Stimulated activated CD8-positive, alpha-beta memory T cell treated with anti-CD3 and anti-CD28 coated beads, Interleukin-7, amount 100 ng/mL, for 4 hours (primary cell): ENCODE data around the gene TAOK1.

ENCODE experiments used
- DNase-seq, 2 donors: peaks; one replicate each; pipeline ENCODE4 v3.0.0-alpha.2; 2020; ENCODE audit warnings: low read depth in 2 of 2

TAOK1 gene

GRCh38 chr17:29378500-29378899 is 11.7 kb upstream of the TAOK1 start:
- no peak for DNase-seq

DNA sequence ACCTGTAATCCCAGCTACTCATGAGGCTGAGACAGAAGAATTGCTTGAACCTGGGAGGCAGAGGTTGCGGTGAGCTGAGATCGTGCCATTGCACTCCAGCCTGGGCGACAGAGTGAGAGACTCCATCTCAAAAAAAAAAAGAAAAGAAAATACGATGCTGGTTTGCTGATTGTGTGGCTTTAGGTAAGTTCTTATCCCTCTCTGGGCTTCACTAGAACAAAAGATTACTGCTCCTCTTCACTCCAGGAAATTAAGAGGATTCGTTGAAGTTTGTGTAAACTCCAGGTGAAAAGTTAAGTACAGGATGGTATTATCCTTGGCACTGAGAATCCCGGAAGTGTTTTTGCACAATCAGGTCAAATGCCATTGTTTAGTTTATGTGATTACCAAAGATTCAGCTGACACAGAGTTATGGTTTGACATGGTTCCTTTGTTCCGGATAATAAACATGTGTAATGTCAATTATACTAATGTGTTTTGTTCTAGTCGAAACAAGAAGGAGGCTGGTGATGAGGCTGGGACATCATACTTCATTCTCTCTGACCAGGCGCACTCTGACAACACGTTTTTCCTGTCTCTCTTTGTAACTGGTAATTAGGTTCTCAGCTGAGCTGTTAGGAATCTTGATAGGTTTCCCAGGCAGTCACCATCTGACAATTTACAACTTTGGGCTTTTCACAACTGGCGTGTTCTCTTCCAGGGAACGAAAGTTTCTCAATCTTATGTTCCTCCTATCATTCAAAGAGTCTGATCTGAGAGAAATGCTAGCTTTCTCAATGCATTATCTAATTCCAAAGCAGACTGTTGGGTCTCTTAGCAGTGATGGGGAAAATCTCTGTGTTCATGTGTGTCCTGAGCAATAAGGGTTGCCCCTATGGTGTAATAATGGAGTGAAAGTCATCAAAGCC is 10.8 kb upstream of the TAOK1 start:
- no peak for DNase-seq

DNA sequence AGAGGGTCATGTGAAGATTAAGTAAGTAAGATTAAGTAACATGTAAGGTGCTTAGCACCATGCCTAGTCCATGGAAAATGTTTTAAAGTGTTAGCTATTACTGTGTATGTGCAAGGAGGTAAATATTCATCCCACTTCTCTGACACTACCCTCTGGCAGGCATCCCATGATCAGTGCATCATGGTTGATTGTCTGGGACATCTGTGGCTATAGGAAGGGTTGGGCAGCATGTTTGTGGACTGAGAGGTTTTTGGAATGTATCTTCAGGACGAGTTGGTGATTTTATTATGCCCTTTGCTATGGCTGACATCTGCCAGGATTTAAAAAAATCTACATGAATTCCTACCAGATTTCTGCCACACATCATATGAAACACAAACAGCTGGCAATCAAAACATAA is 6.5 kb upstream of the TAOK1 start:
- no peak for DNase-seq

GRCh38 chr17:29384901-29385300 is 5.3 kb upstream of the TAOK1 start:
- DNase-seq = no peak

- no peak for DNase-seq
These were observed 3.4 kb upstream of the TAOK1 start for GRCh38 chr17:29386760-29387159.

- DNase-seq = no peak
These were observed 1.2 kb upstream of the TAOK1 start for GRCh38 chr17:29388937-29389336.

DNA sequence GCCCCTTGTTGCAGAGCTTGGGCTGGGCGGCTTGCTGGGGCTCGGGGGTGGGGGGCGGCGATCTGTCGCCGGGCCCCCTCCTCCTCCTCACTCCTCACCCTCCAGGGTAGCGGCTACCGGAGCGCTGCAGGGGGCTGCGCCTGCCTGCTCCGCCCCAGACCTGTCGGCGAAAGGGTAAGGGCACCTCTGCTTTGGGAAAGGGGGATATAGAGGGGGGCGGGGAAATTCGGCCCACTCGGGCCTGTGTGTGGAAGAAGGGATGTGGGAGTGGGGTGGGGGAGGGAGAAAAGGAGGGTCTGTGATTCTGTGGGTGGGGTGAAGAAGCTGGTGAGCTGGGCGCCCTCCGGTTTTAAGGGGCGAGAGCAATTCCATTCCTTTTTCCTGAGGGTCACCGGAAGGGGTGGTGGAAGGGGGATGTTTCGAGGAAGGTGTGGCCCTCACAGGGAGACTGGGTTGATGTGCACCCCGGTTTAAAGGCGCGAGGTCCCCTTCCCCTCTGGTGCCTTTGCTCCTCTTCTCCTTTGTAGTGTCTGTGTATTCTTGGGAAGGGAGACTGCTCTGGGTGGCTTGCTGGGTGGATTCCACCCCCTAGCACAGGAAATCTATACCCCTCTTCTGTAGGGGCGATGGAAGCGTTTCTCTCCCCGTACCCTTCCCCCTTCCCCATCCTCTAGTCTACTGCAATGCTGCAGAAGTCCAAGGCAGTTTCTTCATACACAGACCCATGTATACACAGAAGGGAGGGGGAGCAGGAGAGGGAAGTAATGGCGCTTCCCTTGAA is 878 bp downstream of the TAOK1 start:
- DNase-seq = no peak

DNA sequence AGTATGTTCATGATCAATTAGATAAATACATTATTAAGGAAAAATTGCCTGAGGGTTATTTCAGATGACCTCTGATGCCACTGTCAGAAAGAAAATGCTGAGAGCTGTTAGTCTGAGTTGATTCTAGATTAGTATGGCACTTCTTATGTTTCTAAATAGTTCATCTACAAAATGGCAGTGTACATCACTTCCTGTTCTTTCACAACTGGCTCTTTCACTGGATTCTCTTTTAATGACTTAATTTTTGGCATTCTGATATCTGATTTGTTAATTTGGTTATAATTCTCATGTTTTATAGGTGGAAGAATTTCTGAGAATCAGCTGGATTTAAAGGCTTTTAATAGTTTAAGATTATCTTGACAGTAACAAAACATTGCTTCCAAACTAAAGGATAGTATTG is 3.3 kb downstream of the TAOK1 start:
- DNase-seq = no peak

DNA sequence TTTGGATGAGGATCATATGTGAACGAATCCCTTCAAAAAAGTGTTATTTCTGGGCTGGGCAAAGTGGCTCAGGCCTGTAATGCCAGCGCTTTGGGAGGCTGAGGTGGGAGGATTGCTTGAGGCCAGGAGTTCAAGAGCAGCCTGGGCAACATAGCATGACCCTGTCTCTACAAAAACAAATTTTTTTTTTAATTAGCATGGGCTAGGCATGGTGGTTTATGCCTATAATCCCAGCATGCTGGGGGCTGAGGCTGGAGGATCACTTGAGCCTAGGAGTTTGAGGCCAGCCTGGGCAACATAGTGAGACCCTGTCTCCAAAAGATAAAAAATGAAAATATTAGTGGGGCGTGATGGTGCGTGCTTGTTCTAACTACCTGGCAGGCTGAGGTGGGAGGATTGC is 4.6 kb downstream of the TAOK1 start:
- DNase-seq = no peak

DNA sequence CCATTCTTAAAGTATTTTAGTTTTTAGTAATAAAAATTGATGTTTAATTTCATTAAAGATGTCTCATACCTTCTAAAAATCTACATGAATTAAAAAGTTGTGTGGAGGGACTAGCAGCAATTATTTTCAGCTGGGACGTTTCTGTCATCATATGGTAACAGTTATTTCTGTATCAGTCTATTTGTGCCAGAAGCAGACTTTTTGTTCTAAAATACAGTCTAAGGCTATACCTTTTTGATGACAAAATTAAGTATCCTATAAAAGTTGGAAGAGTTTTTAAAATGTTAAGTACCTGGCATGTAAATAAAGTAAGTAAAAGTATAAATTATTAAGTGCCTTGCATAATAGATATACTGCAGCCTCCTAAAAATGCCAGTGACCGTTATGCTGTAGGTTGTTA is 5.9 kb downstream of the TAOK1 start:
- no peak for DNase-seq

GRCh38 chr17:29399634-29400033 is 9.5 kb downstream of the TAOK1 start:
- DNase-seq = no peak

- no peak for DNase-seq
These were observed 10.7 kb downstream of the TAOK1 start for GRCh38 chr17:29400818-29401217.

- DNase-seq = no peak
These were observed 11.1 kb downstream of the TAOK1 start for GRCh38 chr17:29401258-29401657.

GRCh38 chr17:29407856-29408255 is 17.7 kb downstream of the TAOK1 start:
- DNase-seq = no peak

DNA sequence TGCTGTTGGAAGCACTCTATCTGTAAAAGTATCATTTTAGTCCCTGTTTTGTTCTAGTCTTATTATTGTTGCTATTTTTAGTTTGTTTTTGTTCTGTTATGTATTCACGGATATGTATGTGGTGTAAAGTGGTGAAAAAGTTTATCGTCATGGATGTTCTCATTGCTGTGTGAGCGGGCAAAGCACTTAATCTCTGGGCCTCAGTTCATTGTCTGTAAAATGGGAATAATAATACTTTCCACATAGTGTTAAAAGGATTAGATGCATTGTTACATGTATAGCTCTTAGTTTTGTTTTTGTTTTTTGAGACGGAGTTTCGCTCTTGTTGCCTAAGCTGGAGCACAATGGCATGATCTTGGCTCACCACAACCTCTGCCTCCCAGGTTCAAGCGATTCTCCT is 19.8 kb downstream of the TAOK1 start:
- no peak for DNase-seq

GRCh38 chr17:29412780-29413565 is 22.8 kb downstream of the TAOK1 start:
- no peak for DNase-seq

DNA sequence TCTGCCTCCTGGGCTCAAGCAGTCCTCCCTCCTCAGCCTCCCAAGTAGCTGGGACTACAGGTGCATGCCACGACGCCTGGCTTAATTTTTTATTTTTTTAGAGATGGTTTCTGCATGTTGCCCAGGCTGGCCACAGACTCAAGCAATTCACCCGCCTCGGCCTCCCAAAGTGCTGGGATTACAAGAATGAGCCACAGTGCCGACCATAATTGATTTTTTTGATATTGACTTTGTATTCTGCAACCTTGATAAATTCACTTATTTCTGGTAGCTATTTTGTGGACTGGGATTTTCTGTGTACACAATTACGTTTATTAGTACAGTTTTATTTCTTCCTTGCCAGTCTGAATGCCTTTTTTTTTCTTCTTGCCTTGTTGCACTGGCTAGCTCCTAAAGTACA is 30.0 kb downstream of the TAOK1 start:
- no peak for DNase-seq

DNA sequence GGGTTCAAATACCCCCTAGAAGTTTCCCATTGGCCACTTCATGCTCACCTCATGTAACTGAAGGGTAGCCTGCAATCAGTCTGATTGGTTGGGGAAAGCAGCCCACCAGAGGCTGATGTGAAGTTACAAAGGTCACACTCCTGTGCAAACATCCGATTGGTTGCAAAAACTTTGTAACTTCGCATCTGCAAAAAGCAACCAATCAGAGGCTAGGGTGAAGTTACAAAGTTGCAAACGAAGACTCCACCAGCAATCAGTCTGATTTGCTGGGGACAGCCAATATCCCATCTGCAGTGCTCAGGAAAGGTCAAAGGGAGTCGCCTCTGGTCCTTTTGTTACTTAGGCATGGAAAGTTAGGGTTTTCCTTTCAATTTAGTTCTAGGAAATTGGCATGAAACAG is 40.1 kb downstream of the TAOK1 start:
- DNase-seq = no peak

DNA sequence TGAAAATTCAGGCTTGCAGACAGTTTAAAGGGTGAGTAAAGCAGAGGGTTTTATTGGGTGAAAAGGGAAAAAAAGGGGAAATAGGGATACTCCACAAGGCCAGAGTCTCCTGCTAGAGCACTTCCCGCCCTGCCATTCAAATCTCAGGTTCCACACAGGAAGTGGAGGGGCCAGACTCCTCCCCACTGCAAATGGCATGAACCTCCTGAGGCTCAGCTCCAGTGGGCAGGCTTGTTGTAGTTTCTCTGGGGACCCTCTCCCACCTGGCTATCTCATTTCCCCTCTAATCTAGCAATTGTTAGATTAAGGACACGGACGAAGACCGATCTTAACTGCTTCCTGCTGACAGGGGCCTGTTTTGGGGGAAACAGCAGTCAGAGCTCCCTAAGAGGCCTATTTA is 43.4 kb downstream of the TAOK1 start:
- no peak for DNase-seq

DNA sequence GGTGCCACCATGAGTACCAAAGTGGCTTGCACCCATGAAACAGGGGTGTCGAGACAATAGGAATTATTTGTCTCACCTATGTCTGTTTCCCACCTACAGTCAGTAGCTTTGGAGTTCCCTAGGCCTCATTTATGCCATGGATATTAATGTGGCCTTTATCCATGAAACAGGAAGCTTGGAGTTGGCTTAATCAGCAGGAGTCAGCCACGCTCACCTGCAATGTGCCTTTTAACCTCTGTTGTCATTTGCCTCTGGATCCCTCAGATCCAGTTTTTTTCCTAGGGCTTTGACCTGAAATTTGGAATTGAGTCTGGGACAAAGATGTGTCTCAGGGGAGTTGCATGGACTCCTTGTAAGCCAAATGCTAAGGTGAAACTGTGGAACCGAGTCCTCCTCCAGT is 44.4 kb downstream of the TAOK1 start:
- no peak for DNase-seq

DNA sequence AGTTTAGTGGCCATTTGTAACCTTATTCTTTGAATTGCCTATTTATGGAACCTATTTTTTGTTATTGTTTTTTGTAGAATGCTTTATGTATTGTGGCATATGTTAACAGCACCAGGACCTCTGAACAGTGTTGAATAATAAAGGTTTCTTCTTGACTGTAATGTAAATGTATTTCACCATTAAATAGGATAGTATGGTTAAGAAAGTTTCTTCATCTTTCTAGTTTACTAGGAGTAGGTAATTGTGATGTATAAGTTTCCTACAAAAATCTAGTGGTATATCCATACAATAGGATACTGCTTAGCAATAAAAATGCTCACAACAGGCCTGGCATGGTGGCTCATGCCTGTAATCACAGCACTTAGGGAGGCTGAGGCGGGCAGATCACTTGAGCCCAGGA is 52.3 kb downstream of the TAOK1 start:
- no peak for DNase-seq

- DNase-seq = no peak
These were observed 53.0 kb downstream of the TAOK1 start for GRCh38 chr17:29443041-29443739.
